COR-L47 (cell line): ENCODE results near the gene DNAJC11.
"Not testable (repeated sequence)": the region's sequence is repeated elsewhere in the genome, so short reads cannot be mapped to it uniquely, and the experiment has no call there.

Source experiments
- DNase-seq: peaks from one replicate; lab custom pipeline; 2025; lab: John Stamatoyannopoulos, UW

Gene DNAJC11

GRCh38 chr1:6652986-6653385, 48.6 kb downstream of the DNAJC11 start:
- DNase-seq = no peak

- no peak for DNase-seq
Observed at GRCh38 chr1:6651909-6652308, 49.7 kb downstream of the DNAJC11 start.

DNA sequence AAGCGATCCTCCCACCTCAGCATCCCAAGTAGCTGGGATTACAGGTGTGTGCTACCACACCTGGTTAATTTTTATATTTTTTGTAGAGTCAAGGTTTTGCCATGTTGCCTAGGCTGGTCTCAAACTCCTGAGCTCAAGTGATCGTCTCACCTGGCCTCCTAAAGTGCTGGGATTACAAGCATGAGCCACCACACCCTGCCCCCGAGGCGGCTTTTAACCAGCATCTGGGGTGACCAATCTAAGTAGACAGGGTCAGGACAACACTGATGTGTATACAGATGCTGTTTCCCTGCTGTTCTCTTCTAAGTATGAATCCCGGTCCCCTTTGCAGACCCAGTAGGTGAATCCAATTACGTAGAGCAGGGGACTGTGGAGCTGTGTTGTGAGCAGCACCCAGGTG, 53.1 kb downstream of the DNAJC11 start:
- no peak for DNase-seq

- DNase-seq = peak; percentile 51
Observed at GRCh38 chr1:6646499-6647148, 55.0 kb downstream of the DNAJC11 start.

DNA sequence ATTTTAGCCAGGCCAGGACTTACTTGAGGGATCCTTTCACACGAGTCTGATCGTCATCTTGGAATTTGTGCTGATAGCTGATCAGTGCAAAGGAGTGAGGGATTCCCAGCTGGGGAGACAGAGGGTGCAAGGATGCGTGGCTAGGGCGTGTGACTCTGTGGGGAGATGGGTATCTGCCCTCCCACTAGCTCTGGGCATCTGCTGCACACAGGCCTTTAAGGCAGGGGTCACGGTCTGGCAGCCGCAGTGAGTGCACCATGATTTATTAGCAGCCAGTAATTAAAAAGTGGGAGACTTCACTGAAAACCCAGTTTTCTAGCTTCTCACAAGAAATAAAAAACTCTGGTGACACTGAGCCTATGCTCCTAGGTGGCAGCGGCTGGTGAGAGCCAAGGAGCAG, 56.6 kb downstream of the DNAJC11 start:
- no peak for DNase-seq

GRCh38 chr1:6640867-6641266, 60.7 kb downstream of the DNAJC11 start:
- DNase-seq = not testable (repeated sequence)

- DNase-seq = no peak
Observed at GRCh38 chr1:6638226-6638625, 63.4 kb downstream of the DNAJC11 start.

DNA sequence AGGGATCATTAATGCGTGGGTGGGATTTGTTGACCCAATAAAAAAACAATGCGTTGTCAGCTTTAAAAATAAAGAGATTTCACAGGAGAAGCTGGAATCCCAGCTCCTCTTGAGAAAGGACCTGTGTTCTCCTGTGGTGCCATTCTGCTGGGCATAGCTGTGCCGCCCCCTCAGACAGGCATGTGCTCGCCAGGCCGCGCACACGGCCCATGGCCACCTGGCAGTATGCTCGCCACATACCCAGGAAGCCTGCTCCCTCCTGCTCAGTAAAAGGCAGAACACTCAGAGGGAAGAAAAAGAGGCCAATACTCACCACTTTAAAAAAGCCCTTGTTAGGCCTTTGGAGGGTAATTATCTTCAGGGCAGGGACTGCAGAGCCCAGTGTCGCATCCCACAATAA, 63.8 kb downstream of the DNAJC11 start:
- no peak for DNase-seq

GRCh38 chr1:6636778-6637177, 64.8 kb downstream of the DNAJC11 start:
- DNase-seq = not testable (repeated sequence)

DNA sequence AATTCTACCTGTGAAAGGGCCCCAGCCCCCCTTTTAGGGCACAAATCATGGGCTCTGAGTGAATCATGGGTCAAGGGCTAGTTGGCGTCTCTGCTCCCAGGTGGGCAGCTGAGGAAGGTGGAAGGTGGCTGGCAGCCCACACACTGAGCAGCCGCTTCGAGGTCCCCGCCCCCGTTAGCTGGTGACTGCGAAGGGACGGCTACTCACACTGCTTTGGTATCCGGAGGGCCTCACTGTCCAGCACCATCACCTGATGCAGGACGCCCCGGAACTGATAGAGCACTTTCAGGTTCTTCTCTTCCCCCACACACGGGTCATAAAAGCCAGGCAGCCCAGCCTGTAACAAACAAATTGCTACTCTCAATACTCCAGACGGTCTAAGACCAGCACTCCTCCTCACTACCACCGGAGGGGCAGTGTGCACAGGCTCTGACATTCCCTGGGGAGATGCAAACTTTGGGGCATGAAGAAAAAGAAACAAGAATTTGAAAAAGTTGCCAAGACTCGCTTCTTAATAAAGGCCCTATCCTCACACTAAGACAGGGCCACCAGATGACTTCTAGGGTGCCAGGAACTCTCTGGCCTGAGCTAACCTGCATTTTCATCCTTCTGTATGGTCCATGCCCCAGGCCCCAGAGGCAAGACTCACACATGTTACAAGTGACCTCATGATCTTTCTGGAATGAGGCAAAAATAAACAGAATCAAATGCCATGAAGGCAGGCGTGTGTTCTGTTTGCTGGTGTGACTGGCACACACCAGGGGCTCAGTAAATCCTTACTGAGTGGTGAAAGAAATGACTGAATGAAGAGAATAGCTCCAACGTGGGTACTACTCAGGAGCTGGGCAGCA, 65.5 kb downstream of the DNAJC11 start:
- no peak for DNase-seq

GRCh38 chr1:6635161-6635909, 66.3 kb downstream of the DNAJC11 start:
- no peak for DNase-seq

- no peak for DNase-seq
Observed at GRCh38 chr1:6634371-6635052, 67.1 kb downstream of the DNAJC11 start.

- DNase-seq = no peak
Observed at GRCh38 chr1:6632588-6633514, 68.8 kb downstream of the DNAJC11 start.

DNA sequence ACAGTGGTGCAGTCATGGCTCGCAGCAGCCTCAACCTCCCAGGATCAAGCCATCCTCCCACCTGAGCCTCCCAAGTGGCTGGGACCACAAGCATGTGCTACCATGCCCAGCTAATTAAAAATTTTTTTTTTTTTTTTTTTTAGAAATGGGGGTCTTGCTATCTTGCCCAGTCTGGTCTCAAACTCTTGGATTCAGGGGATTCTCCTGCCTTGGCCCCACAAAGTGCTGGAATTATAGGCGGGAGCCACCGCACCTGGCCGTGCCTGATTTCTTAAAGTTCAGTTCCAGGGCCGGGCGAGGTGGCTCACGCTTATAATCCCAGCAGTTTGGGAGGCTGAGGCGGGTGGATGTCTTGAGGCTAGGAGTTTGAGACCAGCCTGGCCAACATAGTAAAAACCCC, 70.6 kb downstream of the DNAJC11 start:
- no peak for DNase-seq

DNA sequence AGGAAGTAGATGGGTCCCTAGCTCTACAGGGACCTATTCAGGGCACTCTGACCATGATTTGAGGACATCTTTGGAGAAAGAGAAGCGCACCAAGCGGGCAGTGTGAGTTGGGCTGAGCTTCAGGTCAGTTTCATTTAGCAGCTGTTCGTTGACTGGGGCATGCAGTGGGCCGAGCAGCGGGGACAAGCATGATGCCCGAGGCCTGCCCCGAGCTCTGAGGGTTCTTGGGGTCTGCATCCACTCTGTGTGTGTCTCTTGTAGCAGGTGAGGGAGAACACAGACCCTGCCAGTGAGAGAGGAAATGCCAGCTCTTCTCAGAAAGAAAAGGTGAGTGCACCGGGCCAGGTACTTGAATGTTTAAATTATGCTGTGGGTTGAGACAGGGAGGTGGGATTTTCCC, 71.6 kb downstream of the DNAJC11 start:
- DNase-seq = no peak

- DNase-seq = no peak
Observed at GRCh38 chr1:6628971-6629479, 72.6 kb downstream of the DNAJC11 start.

DNA sequence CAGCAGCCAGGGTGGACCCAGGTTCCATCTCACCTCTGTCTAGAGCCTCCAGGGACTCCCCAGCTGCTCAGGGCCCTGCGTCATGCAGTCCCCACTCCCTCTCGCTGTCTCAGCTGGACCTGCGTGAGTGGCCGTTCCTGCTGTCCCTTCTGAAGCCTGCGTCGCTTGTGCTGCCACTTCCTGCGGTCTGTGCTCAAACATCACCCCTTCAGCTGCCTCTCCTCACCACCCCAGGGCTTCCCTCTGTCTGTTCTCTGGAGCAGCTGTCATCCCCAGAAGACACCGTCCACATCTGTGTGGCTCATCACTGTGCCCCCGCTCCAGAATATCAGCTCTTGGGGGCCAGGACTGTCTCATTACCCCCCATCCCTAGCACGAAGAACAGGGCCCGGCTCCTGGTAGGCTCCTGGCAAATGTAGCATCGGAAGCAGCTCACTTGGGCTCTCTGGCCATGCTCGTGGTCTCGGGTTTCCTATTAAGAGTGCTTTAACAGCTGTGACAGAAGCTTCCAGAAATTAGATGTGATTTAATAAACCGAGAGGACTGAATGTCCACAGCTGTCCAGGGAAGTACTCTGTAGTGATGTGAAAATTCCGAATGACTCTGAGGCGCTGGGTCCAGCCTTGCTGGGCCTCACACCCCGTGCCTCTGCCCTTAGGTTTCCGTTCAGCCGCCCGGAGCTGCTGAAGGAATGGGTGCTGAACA, 73.6 kb downstream of the DNAJC11 start:
- no peak for DNase-seq

- DNase-seq = no peak
Observed at GRCh38 chr1:6627031-6627430, 74.6 kb downstream of the DNAJC11 start.

- no peak for DNase-seq
Observed at GRCh38 chr1:6625584-6626149, 75.9 kb downstream of the DNAJC11 start.
